CD8-positive, alpha-beta memory T cell (primary cell): ENCODE results near the gene ISG20L2. TPM values are rescaled to one million over a fixed set of nuclear protein-coding genes. Genes with fewer than 3 reads are reported as not detected.
A peak's percentile ranks its signal among the peaks of the same experiment; 100 is the strongest.

Experiments
- CTCF ChIA-PET: fragments of 350-600 bp; sonication (Branson Sonifier 250); formaldehyde crosslinking; loops from one replicate; lab custom pipeline; 2021; ENCODE audit warnings: antibody characterized with exemption; lab: Charles Lee
- POLR2A ChIA-PET: fragments of 350-600 bp; sonication (Branson Sonifier 250); formaldehyde crosslinking; loops from one replicate; lab custom pipeline; 2021; ENCODE audit warnings: antibody characterized with exemption; lab: Charles Lee
- DNase-seq, 5 donors: peaks; one replicate each; pipeline versions ENCODE4 v3.0.0 to v3.0.0-alpha.2; 2020 to 2022; ENCODE audit warnings: mixed read lengths in 1 of 5
- H3K27ac ChIP-seq: one replicate; pipeline ENCODE4 v1.7.0; 2013; ENCODE audit warnings: low read depth, mild to moderate bottlenecking, low read length, moderate library complexity
- H3K27me3 ChIP-seq: 2 replicates; pipeline ENCODE4 v1.7.0; 2013; ENCODE audit warnings: low read length, mild to moderate bottlenecking; ENCODE audit not compliant: insufficient read depth, poor library complexity, severe bottlenecking
- H3K36me3 ChIP-seq: 2 replicates; pipeline ENCODE4 v1.7.0; 2013; ENCODE audit warnings: mild to moderate bottlenecking, low read length, moderate library complexity; ENCODE audit not compliant: insufficient read depth
- H3K4me1 ChIP-seq: 2 replicates; pipeline ENCODE4 v1.7.0; 2013; ENCODE audit warnings: mild to moderate bottlenecking, low read length, moderate library complexity; ENCODE audit not compliant: insufficient read depth
- H3K4me3 ChIP-seq: 2 replicates; pipeline ENCODE4 v1.7.0; 2013; ENCODE audit warnings: mild to moderate bottlenecking, low read length
- H3K9me3 ChIP-seq: 2 replicates; pipeline ENCODE4 v1.7.0; 2013; ENCODE audit warnings: mild to moderate bottlenecking, low read length
- H3K27ac Mint-ChIP-seq, 8 donors: one replicate each; pipeline ENCODE4 v1.8.0; 2020 to 2021; ENCODE audit warnings: mixed read lengths in 8 of 8, mild to moderate bottlenecking in 6 of 8, inconsistent platforms in 3 of 8, moderate library complexity in 3 of 8
- H3K27me3 Mint-ChIP-seq, 2 donors: one replicate each; pipeline ENCODE4 v1.8.0; 2020 to 2021; ENCODE audit warnings: mixed read lengths in 2 of 2, mild to moderate bottlenecking in 1 of 2, moderate library complexity in 1 of 2
- H3K36me3 Mint-ChIP-seq, 3 donors: one replicate each; pipeline ENCODE4 v1.8.0; 2020 to 2021; ENCODE audit warnings: mixed read lengths in 3 of 3, inconsistent platforms in 1 of 3, mild to moderate bottlenecking in 1 of 3
- H3K4me1 Mint-ChIP-seq, 3 donors: one replicate each; pipeline ENCODE4 v1.8.0; 2020 to 2021; ENCODE audit warnings: mixed read lengths in 3 of 3, inconsistent platforms in 1 of 3, mild to moderate bottlenecking in 1 of 3
- H3K4me3 Mint-ChIP-seq, 7 donors: one replicate each; pipeline ENCODE4 v1.8.0; 2020 to 2021; ENCODE audit warnings: mixed read lengths in 7 of 7, mild to moderate bottlenecking in 6 of 7, moderate library complexity in 4 of 7, inconsistent platforms in 2 of 7
- H3K9me3 Mint-ChIP-seq, 5 donors: one replicate each; pipeline ENCODE4 v1.8.0; 2020 to 2022; ENCODE audit warnings: mixed read lengths in 5 of 5, mild to moderate bottlenecking in 3 of 5, moderate library complexity in 2 of 5, inconsistent platforms in 1 of 5
- polyA plus RNA-seq: library from polyadenylated mRNA; unstranded; fragments of 300-500 nt; fragmentation: Illumina TruSeq; gene quantifications from one replicate; pipeline ENCODE4 v1.2.3, GENCODE V29; 2021
- total RNA-seq, 2 experiments: library from RNA; stranded (reverse); gene quantifications; one replicate each; pipeline ENCODE4 v1.2.3, GENCODE V29; 2021

ISG20L2 gene
- total and polyA plus RNA-seq, 3 experiments from 2014 or later, result 25.0 to 75.9 (median 69.4) TPM

DNA sequence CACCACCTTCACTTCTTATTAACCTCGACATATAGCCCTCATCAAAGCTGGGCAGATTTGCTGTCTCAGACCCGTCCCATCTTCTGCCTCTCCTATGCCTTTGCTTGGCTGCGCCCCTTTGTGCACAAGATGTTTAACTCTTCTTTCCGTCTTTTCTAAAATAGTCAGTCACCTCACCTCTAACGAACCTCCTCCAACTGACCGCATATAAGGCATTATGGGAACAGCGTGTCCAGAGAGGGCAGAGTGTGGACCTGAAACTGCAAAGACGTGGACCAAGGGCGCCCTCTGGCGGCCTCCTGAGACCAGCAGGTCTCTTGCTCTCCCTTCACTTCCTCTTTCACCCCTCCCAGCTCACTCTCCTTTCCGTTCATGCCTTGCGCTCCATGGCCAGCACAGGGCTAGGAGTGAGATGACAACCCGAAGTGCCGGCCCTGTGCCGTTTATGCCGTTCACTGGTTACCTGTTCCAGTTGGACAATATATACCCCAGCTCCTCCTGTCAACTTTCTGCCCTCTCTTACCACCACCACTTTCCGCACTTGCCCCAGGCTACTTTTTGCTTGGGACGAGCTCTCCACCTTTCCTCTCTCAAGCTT, 2.8 kb downstream of the ISG20L2 start:
- POLR2A ChIA-PET, result interaction anchor here (0.9 to 4.2 kb wide), 6 partner anchors 15 to 41 kb away, joined by 3 to 28 read pairs (median 4); partner anchors contain the start of genes CRABP2, HDGF and PRCC
- H3K4me3 Mint-ChIP-seq, result no peak overlapping the region

DNA sequence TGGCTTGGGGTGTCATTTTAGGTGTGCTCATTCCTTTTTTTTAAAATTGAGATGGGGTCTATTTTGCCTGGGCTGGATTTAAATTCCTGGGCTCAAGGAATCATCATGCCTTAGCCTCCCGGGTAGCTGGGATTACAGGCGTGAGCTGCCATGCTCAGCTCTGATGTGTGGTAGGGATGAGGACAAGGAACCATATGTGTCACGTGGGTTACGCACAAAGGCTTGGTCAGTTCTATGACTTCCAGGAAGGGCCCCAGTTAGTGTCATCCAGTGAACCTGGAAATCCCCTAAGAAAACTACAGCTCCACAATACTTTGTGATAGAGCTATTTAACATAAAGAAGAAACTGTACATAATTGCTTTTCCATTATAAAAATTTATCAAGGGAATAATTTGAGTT, 7.0 kb downstream of the ISG20L2 start:
- ChIA-PET POLR2A (interaction anchor here (0.6 kb wide), 1 partner anchor 139 kb away, joined by 4 read pairs; the partner anchor contains the start of gene NTRK1), CTCF (interaction anchor here (1.2 to 5.3 kb wide), 3 partner anchors 13 to 35 kb away, joined by 3 to 32 read pairs (median 3); no protein-coding TSS in a partner anchor)
- Histone ChIP-seq H3K9me3 (no peaks in the 10 kb centered on the region), H3K27ac (no peak overlapping the region), H3K4me1 (peaks cover 26% of the 10 kb centered on the region), H3K27me3 (no peaks in the 10 kb centered on the region), H3K4me3 (no peak overlapping the region), H3K36me3 (peaks cover 44% of the 10 kb centered on the region)
- Mint-ChIP-seq H3K27me3 (peaks cover 0 to 1% of the 10 kb centered on the region in 2 donors), H3K9me3 (no peaks in the 10 kb centered on the region), H3K27ac (peak overlapping the region in 2 of 8 donors; percentile 32 to 74), H3K4me3 (no peak overlapping the region), H3K4me1 (peaks cover 16 to 20% (median 20%) of the 10 kb centered on the region in 3 donors), H3K36me3 (peaks cover 9 to 63% (median 14%) of the 10 kb centered on the region in 3 donors)
- no peak for DNase-seq

More for the DNA sequence above, 2.8 kb downstream of the ISG20L2 start:
- H3K4me1 ChIP-seq, result peaks cover 39% of the 10 kb centered on the region
- Mint-ChIP-seq H3K36me3 (peaks cover 9 to 54% (median 13%) of the 10 kb centered on the region in 3 donors), H3K4me1 (peaks cover 29 to 34% (median 31%) of the 10 kb centered on the region in 3 donors), H3K9me3 (no peaks in the 10 kb centered on the region), H3K27ac (no peak overlapping the region), H3K27me3 (peaks cover 0 to 2% of the 10 kb centered on the region in 2 donors)
- CTCF ChIA-PET, result interaction anchor here (0.8 to 6.5 kb wide), 46 partner anchors 9 to 340 kb away, joined by 3 to 183 read pairs (median 6); partner anchors contain the start of genes CRABP2, HDGF, INSRR and MRPL24
- H3K27me3 ChIP-seq, result no peaks in the 10 kb centered on the region
- peak; percentile 72 to 84 (median 76) for DNase-seq
- H3K27ac ChIP-seq, result peak overlapping the region; percentile 44
- peak overlapping the region; percentile 80 for H3K4me3 ChIP-seq
- peaks cover 33% of the 10 kb centered on the region for H3K36me3 ChIP-seq
- no peaks in the 10 kb centered on the region for H3K9me3 ChIP-seq

DNA sequence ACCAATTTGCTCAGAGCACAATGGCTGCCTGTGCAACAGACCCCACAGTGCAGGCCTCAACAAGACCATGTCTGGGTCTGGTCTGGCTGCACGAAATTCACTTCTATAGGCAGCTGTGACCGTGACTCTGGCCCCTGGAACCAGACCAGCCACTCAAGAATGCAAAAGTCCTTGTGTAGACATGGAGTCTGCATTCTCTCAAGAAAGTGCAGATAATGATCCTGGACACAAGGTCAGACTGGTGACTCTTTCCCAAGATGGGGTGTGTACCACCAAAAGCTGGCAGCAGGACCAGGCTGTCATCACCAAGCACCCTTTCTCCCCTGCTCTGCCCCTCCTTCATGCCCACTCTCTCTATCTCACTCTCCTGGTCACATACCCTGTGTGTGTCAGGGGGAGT, 7.4 kb downstream of the ISG20L2 start:
- Mint-ChIP-seq H3K27me3 (peaks cover 0 to 1% of the 10 kb centered on the region in 2 donors), H3K27ac (peak overlapping the region in 1 of 8 donors; percentile 46), H3K4me3 (no peak overlapping the region), H3K9me3 (no peaks in the 10 kb centered on the region), H3K36me3 (peaks cover 9 to 64% (median 15%) of the 10 kb centered on the region in 3 donors), H3K4me1 (peaks cover 18 to 20% (median 20%) of the 10 kb centered on the region in 3 donors)
- Histone ChIP-seq H3K27ac (no peak overlapping the region), H3K36me3 (peaks cover 44% of the 10 kb centered on the region), H3K4me3 (no peak overlapping the region), H3K27me3 (no peaks in the 10 kb centered on the region), H3K4me1 (peaks cover 22% of the 10 kb centered on the region), H3K9me3 (no peaks in the 10 kb centered on the region)
- no peak for DNase-seq
- POLR2A ChIA-PET, result interaction anchor here (0.6 kb wide), 1 partner anchor 140 kb away, joined by 4 read pairs; the partner anchor contains the start of gene NTRK1
- CTCF ChIA-PET, result interaction anchor here (1.2 to 5.3 kb wide), 3 partner anchors 13 to 35 kb away, joined by 3 to 32 read pairs (median 3); no protein-coding TSS in a partner anchor

DNA sequence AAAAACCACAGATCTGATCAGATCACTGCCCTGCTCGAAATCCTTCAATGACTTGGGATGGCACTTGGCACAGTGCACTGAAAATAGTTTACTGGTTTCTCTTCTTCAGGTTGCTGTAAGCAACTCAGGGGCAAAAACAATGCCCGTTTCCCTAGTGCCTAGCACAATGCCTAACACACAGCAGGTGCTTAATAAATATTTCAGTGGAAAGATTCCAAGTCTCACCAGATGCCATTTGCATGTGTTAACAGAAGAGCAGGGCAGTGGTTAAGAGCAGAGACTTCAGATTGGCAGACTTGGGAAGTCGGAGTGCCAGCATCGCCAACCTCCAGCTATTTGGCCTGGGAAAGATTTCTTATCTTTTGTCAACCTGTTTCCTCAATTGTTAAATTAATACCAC, 11.2 kb downstream of the ISG20L2 start:
- no peak for DNase-seq
- Histone ChIP-seq H3K36me3 (peaks cover 23% of the 10 kb centered on the region), H3K4me1 (no peaks in the 10 kb centered on the region), H3K27me3 (no peaks in the 10 kb centered on the region), H3K9me3 (no peaks in the 10 kb centered on the region), H3K4me3 (no peak overlapping the region), H3K27ac (no peak overlapping the region)
- no peak overlapping the region for H3K4me3 Mint-ChIP-seq
- POLR2A ChIA-PET, result no interaction called here
- CTCF ChIA-PET, result interaction anchor here (1.3 to 8.0 kb wide), 2 partner anchors 10 to 28 kb away, joined by 6 to 52 read pairs; partner anchors contain the start of genes ISG20L2 and METTL25B
- no peaks in the 10 kb centered on the region for H3K9me3 Mint-ChIP-seq
- peaks cover 2 to 15% (median 3%) of the 10 kb centered on the region in 3 donors for H3K4me1 Mint-ChIP-seq
- peaks cover 0 to 50% (median 11%) of the 10 kb centered on the region in 3 donors for H3K36me3 Mint-ChIP-seq
- H3K27me3 Mint-ChIP-seq, result peaks cover 0 to 1% of the 10 kb centered on the region in 2 donors
- peak overlapping the region in 1 of 8 donors; percentile 29 for H3K27ac Mint-ChIP-seq

GRCh38 chr1:156714830-156715229, 13.7 kb downstream of the ISG20L2 start:
- Histone ChIP-seq H3K9me3 (no peaks in the 10 kb centered on the region), H3K4me3 (no peak overlapping the region), H3K27me3 (no peaks in the 10 kb centered on the region), H3K4me1 (no peaks in the 10 kb centered on the region), H3K36me3 (peaks cover 7% of the 10 kb centered on the region), H3K27ac (no peak overlapping the region)
- Mint-ChIP-seq H3K27ac (peak overlapping the region in 1 of 8 donors; percentile 13), H3K4me3 (no peak overlapping the region), H3K4me1 (peaks cover 0 to 15% (median 2%) of the 10 kb centered on the region in 3 donors), H3K9me3 (no peaks in the 10 kb centered on the region), H3K27me3 (peaks cover 0 to 1% of the 10 kb centered on the region in 2 donors), H3K36me3 (peaks cover 0 to 29% (median 10%) of the 10 kb centered on the region in 3 donors)
- ChIA-PET CTCF (interaction anchor here (1.1 to 8.0 kb wide), 7 partner anchors 8 to 146 kb away, joined by 3 to 52 read pairs (median 6); partner anchors contain the start of genes CRABP2, ISG20L2, METTL25B and NTRK1), POLR2A (no interaction called here)
- no peak for DNase-seq

DNA sequence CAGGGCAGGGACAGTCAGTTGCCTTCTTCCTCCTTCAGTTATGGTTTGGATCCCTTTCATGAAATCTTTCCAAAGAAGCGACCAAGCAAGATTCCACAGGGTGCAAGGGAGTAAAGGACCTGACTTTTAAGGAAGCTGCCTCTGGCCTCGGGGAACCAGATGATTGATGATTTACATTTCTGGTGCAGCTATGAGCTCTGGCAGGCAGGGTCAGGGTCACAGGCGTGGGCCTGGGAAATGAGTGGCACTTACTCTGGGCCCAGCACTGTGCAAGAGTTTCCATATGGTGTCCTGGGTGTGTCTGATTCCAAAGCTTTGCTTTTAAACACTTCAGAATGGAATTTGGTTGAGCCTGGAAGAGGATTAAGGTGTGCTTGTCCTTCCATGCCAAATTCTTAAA, 15.9 kb downstream of the ISG20L2 start:
- peak overlapping the region in 1 of 8 donors; percentile 85 for H3K27ac Mint-ChIP-seq
- peaks cover 0 to 18% (median 10%) of the 10 kb centered on the region in 3 donors for H3K36me3 Mint-ChIP-seq
- no peak overlapping the region for H3K4me3 ChIP-seq
- no peaks in the 10 kb centered on the region for H3K9me3 ChIP-seq
- peaks cover 2 to 15% (median 4%) of the 10 kb centered on the region in 3 donors for H3K4me1 Mint-ChIP-seq
- ChIA-PET POLR2A (no interaction called here), CTCF (interaction anchor here (8.0 kb wide), 1 partner anchor 14 kb away, joined by 52 read pairs; the partner anchor contains the start of genes ISG20L2 and METTL25B)
- H3K27ac ChIP-seq, result no peak overlapping the region
- no peaks in the 10 kb centered on the region for H3K27me3 ChIP-seq
- no peaks in the 10 kb centered on the region for H3K9me3 Mint-ChIP-seq
- no peak overlapping the region for H3K4me3 Mint-ChIP-seq
- H3K4me1 ChIP-seq, result no peaks in the 10 kb centered on the region
- H3K27me3 Mint-ChIP-seq, result peaks cover 0 to 4% of the 10 kb centered on the region in 2 donors
- H3K36me3 ChIP-seq, result no peaks in the 10 kb centered on the region
- DNase-seq, result no peak

- peaks cover 9 to 24% (median 14%) of the 10 kb centered on the region in 3 donors for H3K4me1 Mint-ChIP-seq
- ChIA-PET CTCF (interaction anchor here (1.0 to 8.0 kb wide), 5 partner anchors 16 to 179 kb away, joined by 3 to 52 read pairs (median 3); partner anchors contain the start of genes ISG20L2 and METTL25B), POLR2A (no interaction called here)
- peaks cover 0 to 2% of the 10 kb centered on the region in 2 donors for H3K27me3 Mint-ChIP-seq
- Histone ChIP-seq H3K27me3 (no peaks in the 10 kb centered on the region), H3K27ac (no peak overlapping the region), H3K4me3 (no peak overlapping the region), H3K36me3 (no peaks in the 10 kb centered on the region), H3K9me3 (no peaks in the 10 kb centered on the region), H3K4me1 (peaks cover 10% of the 10 kb centered on the region)
- no peaks in the 10 kb centered on the region for H3K9me3 Mint-ChIP-seq
- H3K27ac Mint-ChIP-seq, result peak overlapping the region in 1 of 8 donors; percentile 73
- H3K4me3 Mint-ChIP-seq, result no peak overlapping the region
- no peak for DNase-seq
- H3K36me3 Mint-ChIP-seq, result peaks cover 0 to 11% (median 10%) of the 10 kb centered on the region in 3 donors
Measured at GRCh38 chr1:156711011-156711817, 17.4 kb downstream of the ISG20L2 start.
